ENCODE measurements around the gene POLN. TPM values are rescaled to one million over a fixed set of nuclear protein-coding genes. Genes with fewer than 3 reads are reported as not detected.
A peak's percentile ranks its signal among the peaks of the same experiment; 100 is the strongest.
"Not testable (repeated sequence)": the region's sequence is repeated elsewhere in the genome, so short reads cannot be mapped to it uniquely, and the experiment has no call there.

POLN gene
- total RNA-seq, 1 experiment from 2014 or later, result 0.85 TPM

- in situ Hi-C loops (cut with HindIII; ENCODE audit: low pct_unique_long_range_greater_than_20kb, low sequenced_read_pairs); DNase-seq (ENCODE audit: low read depth, low spot score): not testable (repeated sequence)
Measured at GRCh38 chr4:2202789-2203188, 39.1 kb downstream of the POLN start.

GRCh38 chr4:2194496-2194895 lies 47.4 kb downstream of the POLN start:
- in situ Hi-C loops (cut with HindIII; ENCODE audit: low pct_unique_long_range_greater_than_20kb, low sequenced_read_pairs), result no loop called here
- DNase-seq (ENCODE audit: low read depth, low spot score), result no peak

GRCh38 chr4:2193326-2193725 lies 48.6 kb downstream of the POLN start:
- DNase-seq (ENCODE audit: low read depth, low spot score), result no peak
- in situ Hi-C loops (cut with HindIII; ENCODE audit: low pct_unique_long_range_greater_than_20kb, low sequenced_read_pairs), result no loop called here

DNA sequence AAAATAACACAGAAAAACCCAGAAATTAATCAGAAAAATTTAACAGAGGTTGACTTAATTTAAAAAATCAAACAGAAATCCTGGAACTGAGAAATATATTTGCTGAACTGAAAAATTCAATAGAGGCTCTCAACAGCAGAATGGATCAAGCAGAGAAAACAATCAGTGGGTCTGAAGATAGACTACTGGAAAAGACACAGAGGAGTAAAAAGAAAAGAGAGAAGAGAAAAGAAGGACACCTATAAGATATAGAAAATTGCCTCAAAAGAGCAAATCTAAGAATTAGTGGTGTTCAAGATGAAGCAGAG lies 55.1 kb downstream of the POLN start:
- DNase-seq (ENCODE audit: low read depth, low spot score), result no peak
- in situ Hi-C loops (cut with HindIII; ENCODE audit: low pct_unique_long_range_greater_than_20kb, low sequenced_read_pairs), result no loop called here

- DNase-seq (ENCODE audit: low read depth, low spot score), result peak; percentile 67
- in situ Hi-C loops (cut with HindIII; ENCODE audit: low pct_unique_long_range_greater_than_20kb, low sequenced_read_pairs), result no loop called here
Measured at GRCh38 chr4:2186133-2186864, 55.6 kb downstream of the POLN start.

DNA sequence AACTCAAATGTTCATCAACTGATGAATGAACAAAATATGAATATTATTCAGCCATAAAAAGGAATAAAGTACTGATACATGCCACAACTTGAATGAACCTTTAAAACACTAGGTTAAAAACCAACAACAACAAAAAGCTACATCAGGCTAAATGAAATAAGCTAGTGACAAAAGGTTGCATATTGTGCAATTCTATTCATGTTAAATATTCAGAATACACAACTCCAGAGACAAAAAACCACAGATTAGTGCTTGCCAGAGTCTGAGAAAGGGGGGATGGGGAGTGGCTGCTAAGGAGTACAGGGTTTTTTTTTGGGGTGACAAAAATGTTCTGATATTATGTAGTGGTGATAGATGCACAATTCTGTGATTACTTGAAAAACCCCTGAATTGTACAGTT lies 58.5 kb downstream of the POLN start:
- in situ Hi-C loops (cut with HindIII; ENCODE audit: low pct_unique_long_range_greater_than_20kb, low sequenced_read_pairs), result no loop called here
- no peak for DNase-seq (ENCODE audit: low read depth, low spot score)

GRCh38 chr4:2182994-2183393 lies 58.9 kb downstream of the POLN start:
- DNase-seq (ENCODE audit: low read depth, low spot score), result no peak
- in situ Hi-C loops (cut with HindIII; ENCODE audit: low pct_unique_long_range_greater_than_20kb, low sequenced_read_pairs), result no loop called here

DNA sequence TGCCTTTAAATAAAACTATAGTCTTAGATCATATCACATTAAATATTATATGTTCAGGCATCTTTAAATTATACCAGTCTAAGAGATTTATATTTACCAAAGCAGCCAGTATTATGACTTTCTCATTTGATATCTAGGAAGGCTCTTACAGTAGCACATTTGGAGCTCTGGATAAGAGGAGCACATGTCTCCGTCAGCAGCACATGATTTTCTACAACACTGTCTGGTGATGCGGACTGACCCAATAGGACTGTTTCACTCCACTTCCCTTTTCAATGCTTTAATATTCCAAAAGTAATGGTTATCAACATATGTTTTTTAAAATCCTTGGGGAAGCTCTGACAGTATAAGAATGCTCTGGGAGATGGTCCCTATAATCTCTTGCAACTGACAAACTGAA lies 61.5 kb downstream of the POLN start:
- DNase-seq (ENCODE audit: low read depth, low spot score), result no peak
- in situ Hi-C loops (cut with HindIII; ENCODE audit: low pct_unique_long_range_greater_than_20kb, low sequenced_read_pairs), result no loop called here

GRCh38 chr4:2179717-2180116 lies 62.2 kb downstream of the POLN start:
- no peak for DNase-seq (ENCODE audit: low read depth, low spot score)
- in situ Hi-C loops (cut with HindIII; ENCODE audit: low pct_unique_long_range_greater_than_20kb, low sequenced_read_pairs), result no loop called here

DNA sequence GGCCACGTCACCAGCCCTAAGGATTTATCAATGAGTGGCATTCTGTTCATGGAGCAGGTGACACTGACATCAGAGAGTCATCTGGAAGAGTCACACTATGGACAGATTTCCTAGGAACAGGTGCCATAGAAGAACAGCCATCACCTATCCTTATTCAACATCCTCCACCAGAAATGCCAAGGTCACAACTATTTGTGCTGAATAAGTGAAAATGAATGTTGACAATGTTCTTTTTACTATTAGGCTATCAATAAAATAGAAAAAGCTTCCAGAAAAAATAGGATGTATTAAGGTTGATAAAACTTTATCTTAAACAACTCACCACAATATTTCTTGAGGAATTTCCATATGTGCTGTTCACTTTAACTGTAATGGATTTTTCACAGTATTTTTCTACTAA lies 62.9 kb downstream of the POLN start:
- in situ Hi-C loops (cut with HindIII; ENCODE audit: low pct_unique_long_range_greater_than_20kb, low sequenced_read_pairs), result no loop called here
- DNase-seq (ENCODE audit: low read depth, low spot score), result no peak

GRCh38 chr4:2177443-2178093 lies 64.4 kb downstream of the POLN start:
- in situ Hi-C loops (cut with HindIII; ENCODE audit: low pct_unique_long_range_greater_than_20kb, low sequenced_read_pairs), result no loop called here
- DNase-seq (ENCODE audit: low read depth, low spot score), result peak; percentile 25

DNA sequence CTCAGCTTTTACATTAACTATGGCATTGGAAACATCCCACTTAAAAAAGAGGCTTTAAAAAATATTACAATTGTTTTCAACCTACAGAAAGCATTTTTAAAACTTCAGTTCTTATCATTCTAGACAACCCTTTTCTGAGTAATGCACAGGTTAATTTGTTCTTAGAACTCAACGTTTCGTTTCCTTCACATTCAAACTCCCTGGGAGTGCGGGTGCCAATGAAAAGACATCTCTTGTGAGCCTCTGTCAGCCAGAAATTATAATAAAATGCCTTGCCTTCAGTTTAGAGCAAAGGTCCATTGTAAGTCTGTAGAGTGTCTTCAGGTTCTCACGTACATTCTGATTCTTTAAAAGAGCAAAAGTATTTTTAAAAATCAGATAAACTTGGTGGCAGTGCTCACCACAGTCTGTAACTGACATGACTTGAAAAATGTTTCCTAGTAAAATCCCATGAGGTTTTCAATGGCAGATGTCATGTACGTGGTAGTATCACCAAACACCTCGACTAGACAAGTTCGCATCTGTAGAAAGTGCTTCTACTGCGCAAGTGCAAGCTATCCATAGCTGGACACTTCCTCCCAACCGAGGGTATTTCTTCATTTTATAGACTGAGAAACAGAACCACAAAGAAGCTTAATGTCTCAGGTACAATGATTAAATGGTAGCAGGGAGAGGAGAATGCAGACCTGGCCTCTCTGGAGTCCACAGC lies 65.8 kb downstream of the POLN start:
- in situ Hi-C loops (cut with HindIII; ENCODE audit: low pct_unique_long_range_greater_than_20kb, low sequenced_read_pairs), result no loop called here
- no peak for DNase-seq (ENCODE audit: low read depth, low spot score)

DNA sequence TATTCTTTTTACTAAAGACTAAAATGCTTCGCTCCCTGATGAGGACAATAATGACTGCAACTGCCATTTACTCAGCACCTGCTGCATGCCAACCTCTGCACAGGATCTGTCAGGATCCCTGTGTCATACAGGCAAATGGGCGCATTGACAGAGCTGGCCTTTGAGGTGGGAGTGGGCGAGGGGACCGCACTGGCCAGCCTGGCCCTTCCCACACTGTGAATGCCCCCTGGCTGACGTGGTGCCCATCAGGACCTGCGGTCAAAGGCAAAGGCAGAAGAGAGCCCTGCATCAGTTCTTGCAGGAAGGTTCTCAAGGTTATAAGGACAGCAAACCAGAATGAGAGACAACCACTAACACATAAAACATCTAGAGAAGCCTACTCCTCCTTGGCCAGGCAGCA lies 67.9 kb downstream of the POLN start:
- in situ Hi-C loops (cut with HindIII; ENCODE audit: low pct_unique_long_range_greater_than_20kb, low sequenced_read_pairs), result no loop called here
- no peak for DNase-seq (ENCODE audit: low read depth, low spot score)

DNA sequence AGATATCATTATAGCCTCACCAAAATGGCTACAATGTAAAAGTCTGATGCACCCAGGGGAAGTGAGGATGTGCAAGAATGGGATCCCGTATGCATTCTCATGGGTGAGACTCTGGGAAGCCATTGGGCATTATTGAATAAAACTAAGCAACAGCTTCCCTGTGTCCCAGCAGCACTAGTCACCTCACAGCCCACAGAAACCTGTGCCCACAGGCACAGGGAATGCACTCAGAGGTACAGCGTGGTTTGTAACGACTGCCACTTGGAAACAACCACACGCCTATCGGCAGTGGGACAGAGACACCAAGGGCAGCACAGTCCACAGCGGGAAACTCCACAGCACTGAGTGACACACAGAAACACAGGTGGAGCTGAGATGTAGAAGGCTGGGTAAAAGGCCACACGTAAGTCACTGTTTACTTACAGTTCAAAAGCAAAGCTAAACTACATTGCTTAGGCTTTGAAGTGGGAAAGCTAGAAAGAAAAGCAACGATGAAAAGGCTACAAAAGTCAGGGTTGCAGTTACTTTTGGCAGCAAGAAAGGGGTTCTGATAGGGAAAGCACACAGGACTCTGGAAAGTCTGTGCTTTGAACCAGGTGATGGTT lies 69.2 kb downstream of the POLN start:
- in situ Hi-C loops (cut with HindIII; ENCODE audit: low pct_unique_long_range_greater_than_20kb, low sequenced_read_pairs), result no loop called here
- DNase-seq (ENCODE audit: low read depth, low spot score), result no peak

- DNase-seq (ENCODE audit: low read depth, low spot score), result no peak
- in situ Hi-C loops (cut with HindIII; ENCODE audit: low pct_unique_long_range_greater_than_20kb, low sequenced_read_pairs), result no loop called here
Measured at GRCh38 chr4:2172161-2172560, 69.8 kb downstream of the POLN start.

DNA sequence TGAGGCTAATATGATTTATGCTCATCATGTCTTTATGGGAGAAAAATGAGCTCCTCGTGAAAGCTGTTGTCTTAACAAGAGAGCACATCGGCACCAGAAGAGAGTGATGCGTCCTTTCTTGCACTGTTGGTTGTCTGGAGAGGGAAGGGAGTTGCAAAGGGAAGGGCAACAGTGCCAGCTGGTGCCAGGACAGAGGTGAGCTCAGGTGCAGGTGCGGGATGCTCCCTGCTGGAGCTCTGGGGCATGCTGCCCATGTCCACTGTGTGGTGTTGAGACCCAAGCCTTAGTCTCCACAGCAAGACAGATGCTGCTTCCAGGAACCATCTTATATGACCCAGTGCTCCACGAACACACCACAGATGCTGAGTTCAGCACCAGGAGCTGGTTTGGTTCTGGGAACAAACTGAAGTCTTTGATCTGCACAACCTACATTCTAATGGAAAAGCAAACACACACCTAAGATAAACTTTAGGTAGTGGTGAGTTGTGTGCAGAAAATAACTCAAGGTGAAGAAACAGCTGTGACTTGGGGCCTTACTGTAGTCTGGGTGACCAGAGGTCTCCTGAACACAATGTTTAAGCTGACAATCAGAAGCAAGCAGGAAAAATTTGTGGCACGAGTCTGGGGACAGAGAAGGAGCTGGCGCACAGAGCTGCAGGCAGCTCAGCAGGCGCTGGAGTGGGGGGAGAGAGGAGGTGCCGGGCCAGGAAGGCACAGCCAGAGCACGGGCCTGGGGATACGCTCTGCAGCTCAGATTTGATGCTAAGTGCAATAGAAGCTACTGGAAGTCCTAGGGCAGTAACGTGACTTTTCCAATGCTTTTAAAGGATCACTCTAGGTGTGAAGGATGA lies 73.2 kb downstream of the POLN start:
- DNase-seq (ENCODE audit: low read depth, low spot score), result peak; percentile 7
- in situ Hi-C loops (cut with HindIII; ENCODE audit: low pct_unique_long_range_greater_than_20kb, low sequenced_read_pairs), result no loop called here

DNA sequence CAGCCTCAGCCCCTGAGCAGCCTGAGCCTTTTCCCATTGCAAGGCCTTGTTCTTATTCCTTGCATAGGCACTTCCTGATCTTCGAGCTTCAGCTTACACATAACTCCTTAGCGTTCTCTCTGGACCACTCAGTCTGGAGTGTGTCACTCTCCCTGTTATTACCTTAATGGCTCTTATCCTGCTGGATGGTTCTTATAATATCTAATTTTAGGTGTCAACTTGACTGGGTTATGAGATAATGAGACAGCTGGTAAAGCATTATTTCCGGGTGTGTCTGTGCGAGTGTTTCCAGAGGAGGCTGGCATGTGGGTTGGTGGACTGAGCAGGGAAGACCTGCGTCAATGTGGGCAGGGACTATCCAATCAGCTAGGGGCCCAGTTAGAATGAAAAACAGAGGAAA lies 75.7 kb downstream of the POLN start:
- DNase-seq (ENCODE audit: low read depth, low spot score), result no peak
- in situ Hi-C loops (cut with HindIII; ENCODE audit: low pct_unique_long_range_greater_than_20kb, low sequenced_read_pairs), result no loop called here

- in situ Hi-C loops (cut with HindIII; ENCODE audit: low pct_unique_long_range_greater_than_20kb, low sequenced_read_pairs), result no loop called here
- no peak for DNase-seq (ENCODE audit: low read depth, low spot score)
Measured at GRCh38 chr4:2165391-2165790, 76.5 kb downstream of the POLN start.
